ENCODE data around the gene PPBP. TPM values are rescaled to one million over a fixed set of nuclear protein-coding genes. Genes with fewer than 3 reads are reported as not detected.
A peak's percentile ranks its signal among the peaks of the same experiment; 100 is the strongest.

Gene PPBP
- total RNA-seq, 2 donors from 2014 or later: not detected

GRCh38 chr4:73945140-73945539 is 42.9 kb downstream of the PPBP start:
- intact Hi-C loops (cut with DNase I): no loop called here
- Histone ChIP-seq H3K36me3 (replicated peaks in 1 of 2; ENCODE audit: insufficient read depth in 1 of 2, low read depth in 2 of 2) (no peaks in the 10 kb centered on the region), H3K4me3 (no peak overlapping the region), H3K27ac (no peak overlapping the region), H3K9me3 (no peaks in the 10 kb centered on the region), H3K27me3 (no peaks in the 10 kb centered on the region), H3K4me1 (peaks cover 17% of the 10 kb centered on the region)
- TF ChIP-seq, protein P1, sequence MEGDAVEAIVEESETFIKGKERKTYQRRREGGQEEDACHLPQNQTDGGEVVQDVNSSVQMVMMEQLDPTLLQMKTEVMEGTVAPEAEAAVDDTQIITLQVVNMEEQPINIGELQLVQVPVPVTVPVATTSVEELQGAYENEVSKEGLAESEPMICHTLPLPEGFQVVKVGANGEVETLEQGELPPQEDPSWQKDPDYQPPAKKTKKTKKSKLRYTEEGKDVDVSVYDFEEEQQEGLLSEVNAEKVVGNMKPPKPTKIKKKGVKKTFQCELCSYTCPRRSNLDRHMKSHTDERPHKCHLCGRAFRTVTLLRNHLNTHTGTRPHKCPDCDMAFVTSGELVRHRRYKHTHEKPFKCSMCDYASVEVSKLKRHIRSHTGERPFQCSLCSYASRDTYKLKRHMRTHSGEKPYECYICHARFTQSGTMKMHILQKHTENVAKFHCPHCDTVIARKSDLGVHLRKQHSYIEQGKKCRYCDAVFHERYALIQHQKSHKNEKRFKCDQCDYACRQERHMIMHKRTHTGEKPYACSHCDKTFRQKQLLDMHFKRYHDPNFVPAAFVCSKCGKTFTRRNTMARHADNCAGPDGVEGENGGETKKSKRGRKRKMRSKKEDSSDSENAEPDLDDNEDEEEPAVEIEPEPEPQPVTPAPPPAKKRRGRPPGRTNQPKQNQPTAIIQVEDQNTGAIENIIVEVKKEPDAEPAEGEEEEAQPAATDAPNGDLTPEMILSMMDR (IDR thresholded peaks at IDR 0.05): no peak
- ATAC-seq: no peak
- DNase-seq: no peak
- WGBS, 2 donors: 76 to 82% methylated on average over 4 of the region's 4 CpGs

GRCh38 chr4:73944061-73944875 is 43.7 kb downstream of the PPBP start:
- 7 to 8% methylated on average over 18 to 45 of the region's 49 CpGs for WGBS, 2 donors
- peak overlapping the region in 1 of 2 donors; percentile 9 for H3K4me3 ChIP-seq
- peak; percentile 50 for ATAC-seq

GRCh38 chr4:73943555-73943954 is 44.4 kb downstream of the PPBP start:
- peaks cover 10% of the 10 kb centered on the region for H3K4me1 ChIP-seq
- no peaks in the 10 kb centered on the region for H3K9me3 ChIP-seq
- no peak for DNase-seq
- no peak for ATAC-seq
- TF ChIP-seq, protein P1 (IDR thresholded peaks at IDR 0.05): no peak
- TF ChIP-seq POLR2A (IDR thresholded peaks at IDR 0.05): no peak
- H3K27ac ChIP-seq: no peak overlapping the region
- no peaks in the 10 kb centered on the region for H3K27me3 ChIP-seq
- intact Hi-C loops (cut with DNase I): no loop called here
- no peaks in the 10 kb centered on the region for H3K36me3 ChIP-seq (replicated peaks in 1 of 2; ENCODE audit: insufficient read depth in 1 of 2, low read depth in 2 of 2)
- H3K4me3 ChIP-seq: no peak overlapping the region

More at GRCh38 chr4:73944061-73944875, 43.7 kb downstream of the PPBP start:
- Histone ChIP-seq H3K27ac (no peak overlapping the region), H3K9me3 (no peaks in the 10 kb centered on the region), H3K27me3 (no peaks in the 10 kb centered on the region), H3K36me3 (replicated peaks in 1 of 2; ENCODE audit: insufficient read depth in 1 of 2, low read depth in 2 of 2) (no peaks in the 10 kb centered on the region), H3K4me1 (peaks cover 14% of the 10 kb centered on the region)
- TF ChIP-seq POLR2A (IDR thresholded peaks at IDR 0.05): no peak
- TF ChIP-seq, protein P1 (IDR thresholded peaks at IDR 0.05): no peak
- intact Hi-C loops (cut with DNase I): no loop called here
- DNase-seq: peak; percentile 8 to 45 (median 24)

DNA sequence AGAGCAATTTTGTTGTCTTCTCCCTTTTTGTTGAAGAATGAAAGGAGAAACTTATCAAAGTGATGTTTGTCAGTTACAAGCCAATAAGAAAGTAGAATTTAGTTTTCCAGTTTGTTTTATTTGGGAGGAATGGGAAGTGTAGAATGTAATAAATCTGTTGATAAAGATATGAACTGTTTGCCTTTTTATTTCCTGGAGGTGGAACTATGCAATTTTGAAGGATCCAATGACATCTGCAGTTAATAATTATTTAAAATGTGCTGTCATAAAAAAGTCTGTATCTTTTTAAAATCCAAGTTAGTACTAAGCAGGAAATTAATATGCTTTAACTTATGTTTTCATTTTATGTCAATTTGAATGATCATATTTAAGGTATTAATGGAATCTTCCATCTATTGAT is 51.0 kb downstream of the PPBP start:
- Histone ChIP-seq H3K27ac (peak overlapping the region in 1 of 4 donors; percentile 22), H3K4me3 (no peak overlapping the region), H3K9me3 (no peaks in the 10 kb centered on the region), H3K27me3 (no peaks in the 10 kb centered on the region), H3K4me1 (peaks cover 6% of the 10 kb centered on the region), H3K36me3 (replicated peaks in 1 of 2; ENCODE audit: insufficient read depth in 1 of 2, low read depth in 2 of 2) (no peaks in the 10 kb centered on the region)
- TF ChIP-seq, protein P1 (IDR thresholded peaks at IDR 0.05): no peak
- TF ChIP-seq POLR2A (IDR thresholded peaks at IDR 0.05): no peak
- no peak for ATAC-seq
- intact Hi-C loops (cut with DNase I): no loop called here
- DNase-seq: no peak

Small RNA genes within 50 kb of the gene (small RNA-seq; reads per million reads assigned to genes)
- not detected for gene RN7SL218P

Other genes with a start within 250 kb of the PPBP start
- gene CXCL8, start 247.6 kb downstream of the PPBP start, total RNA-seq: 10 to 100 TPM in 1 of 2 donors, 1 to 10 TPM in 1; 3.9 to 12.9 TPM
- gene CXCL6, start 151.5 kb downstream of the PPBP start, total RNA-seq: 10 to 100 TPM in 1 of 2 donors, 1 to 10 TPM in 1; 2.3 to 10.1 TPM
- gene PF4V1, start 134.9 kb downstream of the PPBP start, total RNA-seq: not detected
- gene CXCL1, start 118.8 kb downstream of the PPBP start, total RNA-seq: 10 to 100 TPM; 17.1 to 52.7 TPM
- not detected for gene PF4, start 6.2 kb downstream of the PPBP start, total RNA-seq
- gene CXCL5, start 10.5 kb upstream of the PPBP start, total RNA-seq: not detected
- 1 to 10 TPM in 1 of 2 donors, not detected in 1; 1.6 TPM for gene CXCL3, start 50.5 kb upstream of the PPBP start, total RNA-seq
- gene CXCL2, start 111.0 kb upstream of the PPBP start, total RNA-seq: 10 to 100 TPM; 27.4 to 39.4 TPM
- gene MTHFD2L, start 169.9 kb upstream of the PPBP start, total RNA-seq: 10 to 100 TPM; 13.2 to 13.8 TPM

Data from body of pancreas (tissue), 4 donors.